Measurements from ENCODE around the gene PLXND1. TPM values are rescaled to one million over a fixed set of nuclear protein-coding genes. Genes with fewer than 3 reads are reported as not detected.
"Not testable (repeated sequence)": the region's sequence is repeated elsewhere in the genome, so short reads cannot be mapped to it uniquely, and the experiment has no call there.

Gene PLXND1
- total and polyA plus RNA-seq, 12 donors = 41.2 to 370 (median 138) TPM

DNA sequence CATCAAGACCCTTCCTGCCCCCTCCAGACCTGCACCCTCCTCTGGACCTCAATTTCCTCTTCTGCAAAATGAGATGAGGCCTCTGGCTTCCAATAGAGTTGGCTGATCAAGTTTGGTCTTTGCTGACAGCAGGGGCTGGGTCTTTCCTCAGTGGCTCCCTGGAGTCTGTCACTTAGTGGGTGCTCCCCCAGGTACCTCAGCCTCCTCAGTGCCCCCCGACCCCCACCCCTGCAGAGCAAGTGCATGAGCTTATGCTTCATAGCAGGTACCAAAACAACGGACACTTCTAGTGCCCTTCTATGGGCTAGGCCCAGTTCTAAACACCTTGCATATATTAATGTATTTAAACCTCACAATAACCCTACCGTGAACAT is 6.9 kb upstream of the PLXND1 start:
- TF ChIP-seq POLR2A (IDR thresholded peaks at IDR 0.05) = no peak
- TF ChIP-seq, protein P1, sequence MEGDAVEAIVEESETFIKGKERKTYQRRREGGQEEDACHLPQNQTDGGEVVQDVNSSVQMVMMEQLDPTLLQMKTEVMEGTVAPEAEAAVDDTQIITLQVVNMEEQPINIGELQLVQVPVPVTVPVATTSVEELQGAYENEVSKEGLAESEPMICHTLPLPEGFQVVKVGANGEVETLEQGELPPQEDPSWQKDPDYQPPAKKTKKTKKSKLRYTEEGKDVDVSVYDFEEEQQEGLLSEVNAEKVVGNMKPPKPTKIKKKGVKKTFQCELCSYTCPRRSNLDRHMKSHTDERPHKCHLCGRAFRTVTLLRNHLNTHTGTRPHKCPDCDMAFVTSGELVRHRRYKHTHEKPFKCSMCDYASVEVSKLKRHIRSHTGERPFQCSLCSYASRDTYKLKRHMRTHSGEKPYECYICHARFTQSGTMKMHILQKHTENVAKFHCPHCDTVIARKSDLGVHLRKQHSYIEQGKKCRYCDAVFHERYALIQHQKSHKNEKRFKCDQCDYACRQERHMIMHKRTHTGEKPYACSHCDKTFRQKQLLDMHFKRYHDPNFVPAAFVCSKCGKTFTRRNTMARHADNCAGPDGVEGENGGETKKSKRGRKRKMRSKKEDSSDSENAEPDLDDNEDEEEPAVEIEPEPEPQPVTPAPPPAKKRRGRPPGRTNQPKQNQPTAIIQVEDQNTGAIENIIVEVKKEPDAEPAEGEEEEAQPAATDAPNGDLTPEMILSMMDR (IDR thresholded peaks at IDR 0.05) = no peak
- intact Hi-C loops (cut with DNase I) = no loop called here
- no peak overlapping the region for H3K4me3 ChIP-seq
- no peaks in the 10 kb centered on the region for H3K27me3 ChIP-seq
- 78 to 89% (median 87%) methylated on average over 3 of the region's 3 CpGs for WGBS, 4 donors
- H3K4me1 ChIP-seq (replicated peaks in 1 of 2) = peaks cover 6 to 61% of the 10 kb centered on the region in 2 donors
- H3K27ac ChIP-seq = peak overlapping the region in 1 of 5 donors; percentile 82
- DNase-seq = no peak
- H3K9me3 ChIP-seq (replicated peaks in 1 of 3) = no peaks in the 10 kb centered on the region
- no peaks in the 10 kb centered on the region for H3K36me3 ChIP-seq (replicated peaks in 1 of 2)

GRCh38 chr3:129612534-129613366 is 6.3 kb upstream of the PLXND1 start:
- Histone ChIP-seq H3K4me3 (no peak overlapping the region), H3K36me3 (replicated peaks in 1 of 2) (no peaks in the 10 kb centered on the region), H3K27ac (peak overlapping the region in 2 of 5 donors; percentile 57 to 82), H3K4me1 (replicated peaks in 1 of 2) (peaks cover 12 to 62% of the 10 kb centered on the region in 2 donors), H3K9me3 (replicated peaks in 1 of 3) (no peaks in the 10 kb centered on the region), H3K27me3 (no peaks in the 10 kb centered on the region)
- WGBS, 4 donors = 70 to 72% (median 71%) methylated on average over 13 to 16 of the region's 16 CpGs
- TF ChIP-seq, protein P1 (IDR thresholded peaks at IDR 0.05) = no peak
- TF ChIP-seq POLR2A (IDR thresholded peaks at IDR 0.05) = no peak
- DNase-seq = no peak
- intact Hi-C loops (cut with DNase I) = no loop called here

- H3K4me1 ChIP-seq (replicated peaks in 1 of 2) = peaks cover 17 to 61% of the 10 kb centered on the region in 2 donors
- H3K9me3 ChIP-seq (replicated peaks in 1 of 3) = no peaks in the 10 kb centered on the region
- H3K4me3 ChIP-seq = no peak overlapping the region
- WGBS, 4 donors = 41 to 77% (median 58%) methylated on average over 6 to 25 of the region's 25 CpGs
- H3K27ac ChIP-seq = peak overlapping the region in 4 of 5 donors; percentile 10 to 82 (median 44)
- H3K27me3 ChIP-seq = no peaks in the 10 kb centered on the region
- intact Hi-C loops (cut with DNase I) = no loop called here
- no peaks in the 10 kb centered on the region for H3K36me3 ChIP-seq (replicated peaks in 1 of 2)
- DNase-seq = peak in 1 of 7 donors; percentile 26
- TF ChIP-seq POLR2A (IDR thresholded peaks at IDR 0.05) = no peak
- TF ChIP-seq, protein P1 (IDR thresholded peaks at IDR 0.05) = no peak
Observed at GRCh38 chr3:129611812-129612533, 5.5 kb upstream of the PLXND1 start.

- no peak for DNase-seq
- Histone ChIP-seq H3K27ac (peak overlapping the region in 4 of 5 donors; percentile 10 to 82 (median 44)), H3K36me3 (replicated peaks in 1 of 2) (no peaks in the 10 kb centered on the region), H3K9me3 (replicated peaks in 1 of 3) (no peaks in the 10 kb centered on the region), H3K4me1 (replicated peaks in 1 of 2) (peaks cover 17 to 57% of the 10 kb centered on the region in 2 donors), H3K27me3 (no peaks in the 10 kb centered on the region), H3K4me3 (no peak overlapping the region)
- 75 to 93% (median 82%) methylated on average over 1 to 9 of the region's 9 CpGs for WGBS, 4 donors
- no peak for TF ChIP-seq POLR2A (IDR thresholded peaks at IDR 0.05)
- TF ChIP-seq, protein P1 (IDR thresholded peaks at IDR 0.05) = no peak
- intact Hi-C loops (cut with DNase I) = no loop called here
Observed at GRCh38 chr3:129611446-129611800, 4.9 kb upstream of the PLXND1 start.

- Histone ChIP-seq H3K27ac (peak overlapping the region in 1 of 5 donors; percentile 82), H3K4me1 (replicated peaks in 1 of 2) (peaks cover 17 to 52% of the 10 kb centered on the region in 2 donors)
- WGBS, 4 donors = 86 to 95% (median 90%) methylated on average over 5 to 11 of the region's 11 CpGs
- intact Hi-C loops (cut with DNase I); H3K9me3 ChIP-seq (replicated peaks in 1 of 3); DNase-seq; H3K36me3 ChIP-seq (replicated peaks in 1 of 2); H3K27me3 ChIP-seq; H3K4me3 ChIP-seq: not testable (repeated sequence)
Observed at GRCh38 chr3:129610794-129611445, 4.4 kb upstream of the PLXND1 start.

Measured in adrenal gland (tissue), 12 donors.